Urinary bladder (tissue), 4 donors: ENCODE measurements around the gene AGPAT4. TPM values are rescaled to one million over a fixed set of nuclear protein-coding genes. Genes with fewer than 3 reads are reported as not detected.
"Not testable (repeated sequence)": the region's sequence is repeated elsewhere in the genome, so short reads cannot be mapped to it uniquely, and the experiment has no call there.

Experiments
- DNase-seq: peaks from one replicate; pipeline ENCODE4 v3.0.0-alpha.2; 2015; ENCODE audit errors: extremely low spot score
- H3K27ac ChIP-seq: one replicate; pipeline ENCODE4 v1.5.1; 2013; ENCODE audit warnings: low read depth, mild to moderate bottlenecking, moderate library complexity
- H3K36me3 ChIP-seq: one replicate; pipeline ENCODE4 v1.6.1; 2013; ENCODE audit warnings: mild to moderate bottlenecking, moderate library complexity; ENCODE audit not compliant: insufficient read depth
- H3K4me1 ChIP-seq: one replicate; pipeline ENCODE4 v1.6.1; 2013; ENCODE audit warnings: mild to moderate bottlenecking, moderate library complexity; ENCODE audit not compliant: insufficient read depth
- H3K4me3 ChIP-seq: one replicate; pipeline ENCODE4 v1.5.1; 2013; ENCODE audit warnings: low read depth, low read length
- WGBS: extraction: QIAGEN DNeasy Blood & Tissue Kit; methylation state at CpG from one replicate; pipeline ENCODE4 v1.1.7; 2013; 5-methylcytosine and 5-hydroxymethylcytosine counted together
- polyA plus RNA-seq: library from polyadenylated mRNA; stranded (reverse); fragments of 200-250 nt; gene quantifications from one replicate; pipeline ENCODE4 v1.2.3, GENCODE V29; 2013
- total RNA-seq: library from RNA; depleted of rRNA; stranded (reverse); fragments of >200 nt; gene quantifications from one replicate; pipeline ENCODE4 v1.2.3, GENCODE V29; 2014
- donor health status: healthy with polysubstance abuse.
- donor health status: healthy.

The AGPAT4 gene
- total and polyA plus RNA-seq, 2 donors, result 4.5 to 26.4 TPM

GRCh38 chr6:161189891-161190290 is 84.0 kb downstream of the AGPAT4 start:
- Histone ChIP-seq H3K4me3 (no peak overlapping the region), H3K27ac (no peak overlapping the region), H3K4me1 (no peaks in the 10 kb centered on the region), H3K36me3 (no peaks in the 10 kb centered on the region)
- WGBS, result 88% methylated on average over 4 of the region's 4 CpGs
- DNase-seq, result no peak

- no peaks in the 10 kb centered on the region for H3K36me3 ChIP-seq
- no peak for DNase-seq
- H3K27ac ChIP-seq, result no peak overlapping the region
- no peak overlapping the region for H3K4me3 ChIP-seq
- WGBS, result 95% methylated on average over 19 of the region's 19 CpGs
- no peaks in the 10 kb centered on the region for H3K4me1 ChIP-seq
Measured at GRCh38 chr6:161188547-161189465, 85.1 kb downstream of the AGPAT4 start.

GRCh38 chr6:161186173-161186769 is 87.6 kb downstream of the AGPAT4 start:
- H3K36me3 ChIP-seq, result no peaks in the 10 kb centered on the region
- H3K4me3 ChIP-seq, result no peak overlapping the region

GRCh38 chr6:161181121-161181520 is 92.7 kb downstream of the AGPAT4 start:
- H3K27ac ChIP-seq, result no peak overlapping the region
- no peaks in the 10 kb centered on the region for H3K36me3 ChIP-seq
- WGBS, result 82% methylated on average over 8 of the region's 8 CpGs
- DNase-seq, result no peak
- no peaks in the 10 kb centered on the region for H3K4me1 ChIP-seq
- no peak overlapping the region for H3K4me3 ChIP-seq

More at GRCh38 chr6:161186173-161186769, 87.6 kb downstream of the AGPAT4 start:
- DNase-seq, result no peak
- WGBS, result 90% methylated on average over 17 of the region's 17 CpGs
- no peaks in the 10 kb centered on the region for H3K4me1 ChIP-seq
- no peak overlapping the region for H3K27ac ChIP-seq

GRCh38 chr6:161178155-161178554 is 95.7 kb downstream of the AGPAT4 start:
- WGBS, result 95% methylated on average over 14 of the region's 14 CpGs

DNA sequence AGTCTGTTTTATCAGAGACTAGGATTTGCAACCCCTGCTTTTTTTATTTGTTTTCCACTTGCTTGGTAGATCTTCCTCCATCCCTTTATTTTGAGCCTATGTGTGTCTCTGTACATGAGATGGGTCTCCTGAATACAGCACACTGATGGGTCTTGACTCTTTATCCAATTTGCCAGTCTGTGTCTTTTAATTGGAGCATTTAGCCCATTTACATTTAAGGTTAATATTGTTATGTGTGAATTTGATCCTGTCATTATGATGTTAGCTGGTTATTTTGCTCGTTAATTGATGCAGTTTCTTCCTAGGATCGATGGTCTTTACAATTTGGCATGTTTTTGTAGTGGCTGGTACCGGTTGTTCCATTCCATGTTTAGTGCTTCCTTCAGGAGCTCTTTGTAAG is 97.4 kb downstream of the AGPAT4 start:
- not testable (repeated sequence) for DNase-seq, H3K4me1 ChIP-seq, H3K4me3 ChIP-seq, H3K27ac ChIP-seq, H3K36me3 ChIP-seq
- 95% methylated on average over 3 of the region's 3 CpGs for WGBS

More at GRCh38 chr6:161178155-161178554, 95.7 kb downstream of the AGPAT4 start:
- H3K4me3 ChIP-seq, H3K4me1 ChIP-seq, DNase-seq, H3K27ac ChIP-seq, H3K36me3 ChIP-seq: not testable (repeated sequence)

DNA sequence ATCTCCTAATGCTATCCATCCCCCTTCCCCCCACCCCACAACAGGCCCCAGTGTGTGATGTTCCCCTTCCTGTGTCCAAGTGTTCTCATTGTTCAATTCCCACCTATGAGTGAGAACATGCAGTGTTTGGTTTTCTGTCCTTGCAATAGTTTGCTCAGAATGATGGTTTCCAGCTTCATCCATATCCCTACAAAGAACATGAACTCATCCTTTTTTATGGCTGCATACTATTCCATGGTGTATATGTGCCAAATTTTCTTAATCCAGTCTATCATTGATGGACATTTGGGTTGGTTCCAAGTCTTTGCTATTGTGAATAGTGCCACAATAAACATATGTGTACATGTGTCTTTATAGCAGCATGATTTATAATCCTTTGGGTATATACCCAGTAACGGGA is 101.1 kb downstream of the AGPAT4 start:
- H3K27ac ChIP-seq, H3K4me3 ChIP-seq, H3K4me1 ChIP-seq, H3K36me3 ChIP-seq, DNase-seq: not testable (repeated sequence)
- 0% methylated on average over 1 of the region's 1 CpG for WGBS

DNA sequence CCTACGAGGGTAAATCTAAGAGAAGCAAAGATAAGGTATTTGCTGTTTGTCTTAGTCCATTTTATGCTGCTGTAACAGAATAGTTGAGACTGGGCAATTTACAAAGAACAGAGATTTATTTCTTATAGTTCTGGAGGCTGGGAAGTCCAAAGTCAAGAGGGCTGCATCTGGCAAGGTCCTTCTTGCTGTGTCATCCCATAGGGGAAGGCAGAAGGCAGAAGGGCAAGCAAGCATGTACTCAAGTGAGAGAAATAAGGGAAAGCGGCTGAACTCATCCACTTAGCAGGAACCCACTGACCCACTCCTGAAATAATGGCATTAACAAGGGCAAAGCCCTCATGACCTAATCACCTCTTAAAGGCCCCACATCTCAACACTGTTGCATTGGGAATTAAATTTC is 102.7 kb downstream of the AGPAT4 start:
- DNase-seq, result no peak
- WGBS, result 93% methylated on average over 2 of the region's 2 CpGs
- H3K36me3 ChIP-seq, result no peaks in the 10 kb centered on the region
- H3K27ac ChIP-seq, result no peak overlapping the region
- no peak overlapping the region for H3K4me3 ChIP-seq
- H3K4me1 ChIP-seq, result no peaks in the 10 kb centered on the region

GRCh38 chr6:161169696-161170095 is 104.2 kb downstream of the AGPAT4 start:
- no peak overlapping the region for H3K27ac ChIP-seq
- no peak overlapping the region for H3K4me3 ChIP-seq
- peaks cover 2% of the 10 kb centered on the region for H3K36me3 ChIP-seq
- no peak for DNase-seq
- 64% methylated on average over 4 of the region's 4 CpGs for WGBS
- H3K4me1 ChIP-seq, result no peaks in the 10 kb centered on the region

- Histone ChIP-seq H3K27ac (no peak overlapping the region), H3K4me1 (no peaks in the 10 kb centered on the region), H3K36me3 (peaks cover 2% of the 10 kb centered on the region), H3K4me3 (no peak overlapping the region)
- DNase-seq, result no peak
- 97% methylated on average over 2 of the region's 2 CpGs for WGBS
Measured at GRCh38 chr6:161169035-161169434, 104.8 kb downstream of the AGPAT4 start.

DNA sequence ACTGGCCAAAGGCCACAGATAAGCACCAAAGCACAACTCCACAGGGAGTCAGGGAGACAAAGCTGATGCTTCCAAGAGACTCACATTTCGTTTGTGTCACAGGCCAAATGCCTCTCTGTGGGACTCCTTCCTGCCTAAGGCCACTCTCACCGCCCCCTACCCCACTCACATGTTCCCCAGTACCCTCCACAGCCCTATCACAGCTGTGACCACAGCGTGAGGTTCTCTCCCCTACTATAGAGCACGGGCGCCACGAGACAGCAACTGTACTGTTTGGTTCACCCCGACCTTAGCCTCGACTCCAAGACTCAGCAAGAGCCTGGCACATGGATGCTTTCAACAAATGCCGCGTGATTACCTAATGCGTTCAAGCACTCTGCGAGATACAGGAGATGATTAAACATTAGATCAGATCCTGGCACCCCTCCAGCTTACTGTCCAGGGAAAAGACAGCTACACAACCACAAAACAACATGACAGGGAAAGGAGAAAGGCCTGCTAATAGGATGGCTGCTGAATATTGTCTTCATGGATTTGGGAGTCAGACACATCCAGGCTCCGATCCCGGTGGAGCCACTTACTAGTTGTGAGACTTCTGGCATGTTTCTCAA is 105.5 kb downstream of the AGPAT4 start:
- Histone ChIP-seq H3K27ac (no peak overlapping the region), H3K36me3 (peaks cover 2% of the 10 kb centered on the region), H3K4me3 (no peak overlapping the region), H3K4me1 (no peaks in the 10 kb centered on the region)
- WGBS, result 57% methylated on average over 14 of the region's 14 CpGs
- DNase-seq, result peak; percentile 39

GRCh38 chr6:161166677-161167076 is 107.2 kb downstream of the AGPAT4 start:
- DNase-seq, result no peak
- H3K27ac ChIP-seq, result no peak overlapping the region
- H3K4me3 ChIP-seq, result no peak overlapping the region
- peaks cover 2% of the 10 kb centered on the region for H3K36me3 ChIP-seq
- WGBS, result 97% methylated on average over 5 of the region's 5 CpGs
- H3K4me1 ChIP-seq, result no peaks in the 10 kb centered on the region

GRCh38 chr6:161166176-161166575 is 107.7 kb downstream of the AGPAT4 start:
- peaks cover 2% of the 10 kb centered on the region for H3K36me3 ChIP-seq
- no peak overlapping the region for H3K4me3 ChIP-seq
- no peaks in the 10 kb centered on the region for H3K4me1 ChIP-seq
- WGBS, result 94% methylated on average over 11 of the region's 11 CpGs
- no peak for DNase-seq
- H3K27ac ChIP-seq, result no peak overlapping the region

GRCh38 chr6:161164182-161164625 is 109.7 kb downstream of the AGPAT4 start:
- DNase-seq, result no peak
- H3K27ac ChIP-seq, result no peak overlapping the region
- H3K4me3 ChIP-seq, result no peak overlapping the region
- WGBS, result 96% methylated on average over 9 of the region's 9 CpGs
- no peaks in the 10 kb centered on the region for H3K4me1 ChIP-seq
- H3K36me3 ChIP-seq, result peaks cover 2% of the 10 kb centered on the region
